ENCODE results near the gene ANO2. TPM values are rescaled to one million over a fixed set of nuclear protein-coding genes. Genes with fewer than 3 reads are reported as not detected.

Gene ANO2
- total RNA-seq, 1 experiment from 2014 or later = not detected

DNA sequence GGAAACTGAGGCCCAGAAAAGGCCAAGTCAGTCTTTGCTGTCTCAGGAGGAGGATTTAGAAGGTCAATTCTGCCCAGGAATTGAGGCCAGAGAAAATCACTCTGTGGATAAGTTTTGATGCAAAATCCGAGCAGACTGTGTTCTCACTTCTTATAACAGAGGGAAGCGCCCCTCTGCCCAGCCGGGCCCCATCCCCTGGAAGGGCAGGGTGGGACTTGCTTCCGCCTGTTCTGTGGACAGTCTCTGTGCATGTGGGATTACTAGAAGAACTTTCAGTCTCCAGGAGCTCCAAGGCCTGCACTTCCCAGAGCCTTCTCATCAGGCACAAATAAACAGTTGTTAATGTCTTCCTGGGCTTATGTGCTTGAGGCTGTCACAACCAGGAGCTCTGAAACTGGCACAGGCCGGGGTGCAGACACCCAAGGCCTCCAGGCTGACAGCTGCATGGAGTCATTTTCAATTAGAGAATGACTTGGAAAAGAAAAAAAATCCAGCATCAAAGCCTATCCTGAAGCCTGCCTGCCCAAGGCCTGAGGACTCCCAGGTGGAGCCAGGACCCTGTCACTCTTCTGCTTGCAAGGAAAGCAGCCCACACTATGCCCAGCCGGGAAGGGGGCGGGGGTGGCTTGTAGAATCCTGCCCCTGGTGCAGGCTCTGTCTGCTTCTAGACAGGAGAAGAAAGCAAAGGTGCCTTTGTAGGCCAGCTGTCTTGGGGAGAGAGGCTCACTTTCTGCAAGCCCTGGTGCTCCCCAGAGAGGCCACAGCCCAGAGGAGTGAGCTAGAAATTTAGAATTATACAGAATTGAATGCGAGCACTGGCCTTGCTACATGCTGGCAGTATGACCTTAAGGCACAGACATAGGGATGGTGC lies 428.5 kb downstream of the ANO2 start:
- Histone ChIP-seq H2AFZ (ENCODE audit: low read length) (no peak overlapping the region), H3K9ac (ENCODE audit: low read length) (no peak overlapping the region), H3K4me3 (ENCODE audit: low read length) (no peak overlapping the region), H3K9me3 (ENCODE audit: low read length) (no peaks in the 10 kb centered on the region), H3K79me2 (ENCODE audit: low read length) (no peaks in the 10 kb centered on the region), H3K4me1 (ENCODE audit: low read length) (no peaks in the 10 kb centered on the region), H3K36me3 (ENCODE audit: insufficient read depth, low read length) (no peaks in the 10 kb centered on the region), H3K27ac (ENCODE audit: low read length) (no peak overlapping the region), H3K9me2 (replicated peaks; ENCODE audit: insufficient read depth, low read length) (no peaks in the 10 kb centered on the region), H3K27me3 (ENCODE audit: low read length) (no peaks in the 10 kb centered on the region), H3K4me2 (ENCODE audit: low read depth, low read length, poor library complexity, severe bottlenecking) (no peak overlapping the region), H4K20me1 (ENCODE audit: insufficient read depth, low read depth, low read length) (no peaks in the 10 kb centered on the region)
- DNase-seq = no peak

DNA sequence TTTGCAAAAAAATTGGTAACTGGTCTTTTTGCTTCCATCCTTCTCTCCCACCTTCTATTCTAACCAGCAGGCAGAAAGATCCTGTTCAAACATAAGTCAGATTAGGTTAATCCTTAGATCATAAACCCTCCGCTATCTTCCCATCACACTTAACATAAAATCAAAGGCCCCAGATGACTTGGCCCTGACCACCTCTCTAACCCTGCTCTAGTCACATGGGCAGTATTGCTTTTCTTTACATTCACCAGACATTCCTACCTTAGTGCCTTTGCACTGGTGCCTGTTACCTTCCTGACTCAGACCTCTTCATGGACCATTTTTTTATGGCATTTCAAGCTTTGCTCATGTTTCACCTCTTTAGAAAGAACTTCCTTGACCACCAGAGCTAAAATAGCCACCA lies 429.6 kb downstream of the ANO2 start:
- DNase-seq = no peak
- no peaks in the 10 kb centered on the region for H4K20me1 ChIP-seq (ENCODE audit: insufficient read depth, low read depth, low read length)
- no peaks in the 10 kb centered on the region for H3K9me3 ChIP-seq (ENCODE audit: low read length)
- H3K36me3 ChIP-seq (ENCODE audit: insufficient read depth, low read length) = no peaks in the 10 kb centered on the region
- no peak overlapping the region for H3K4me2 ChIP-seq (ENCODE audit: low read depth, low read length, poor library complexity, severe bottlenecking)
- H3K4me1 ChIP-seq (ENCODE audit: low read length) = no peaks in the 10 kb centered on the region
- no peak overlapping the region for H3K9ac ChIP-seq (ENCODE audit: low read length)
- no peak overlapping the region for H3K4me3 ChIP-seq (ENCODE audit: low read length)
- no peak overlapping the region for H3K27ac ChIP-seq (ENCODE audit: low read length)
- H3K9me2 ChIP-seq (replicated peaks; ENCODE audit: insufficient read depth, low read length) = no peaks in the 10 kb centered on the region
- H3K79me2 ChIP-seq (ENCODE audit: low read length) = no peaks in the 10 kb centered on the region
- H3K27me3 ChIP-seq (ENCODE audit: low read length) = no peaks in the 10 kb centered on the region
- H2AFZ ChIP-seq (ENCODE audit: low read length) = no peak overlapping the region

DNA sequence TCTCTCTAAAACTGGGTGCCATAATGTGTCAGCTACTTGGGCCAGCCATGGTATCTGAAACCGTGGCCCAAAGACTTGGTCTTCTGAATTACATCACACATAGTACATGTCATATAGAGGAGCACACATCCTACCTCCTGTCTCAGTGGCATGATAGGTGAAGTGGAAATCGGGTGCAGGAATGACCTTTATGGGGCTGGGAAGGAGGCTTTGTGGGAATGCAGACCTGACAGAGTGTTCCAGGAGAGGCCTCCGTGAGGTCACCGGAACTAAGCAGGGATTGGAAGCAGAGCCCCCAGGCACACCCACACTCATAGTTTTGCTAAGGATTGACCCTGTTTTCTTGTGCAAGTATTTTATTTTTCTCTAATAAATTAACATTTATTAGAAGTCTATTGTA lies 430.5 kb downstream of the ANO2 start:
- no peak overlapping the region for H3K9ac ChIP-seq (ENCODE audit: low read length)
- no peak for DNase-seq
- H4K20me1 ChIP-seq (ENCODE audit: insufficient read depth, low read depth, low read length) = no peaks in the 10 kb centered on the region
- H3K9me3 ChIP-seq (ENCODE audit: low read length) = no peaks in the 10 kb centered on the region
- no peaks in the 10 kb centered on the region for H3K36me3 ChIP-seq (ENCODE audit: insufficient read depth, low read length)
- H3K9me2 ChIP-seq (replicated peaks; ENCODE audit: insufficient read depth, low read length) = no peaks in the 10 kb centered on the region
- no peaks in the 10 kb centered on the region for H3K79me2 ChIP-seq (ENCODE audit: low read length)
- H3K4me3 ChIP-seq (ENCODE audit: low read length) = no peak overlapping the region
- no peak overlapping the region for H3K4me2 ChIP-seq (ENCODE audit: low read depth, low read length, poor library complexity, severe bottlenecking)
- H2AFZ ChIP-seq (ENCODE audit: low read length) = no peak overlapping the region
- H3K27me3 ChIP-seq (ENCODE audit: low read length) = no peaks in the 10 kb centered on the region
- no peaks in the 10 kb centered on the region for H3K4me1 ChIP-seq (ENCODE audit: low read length)
- H3K27ac ChIP-seq (ENCODE audit: low read length) = no peak overlapping the region

DNA sequence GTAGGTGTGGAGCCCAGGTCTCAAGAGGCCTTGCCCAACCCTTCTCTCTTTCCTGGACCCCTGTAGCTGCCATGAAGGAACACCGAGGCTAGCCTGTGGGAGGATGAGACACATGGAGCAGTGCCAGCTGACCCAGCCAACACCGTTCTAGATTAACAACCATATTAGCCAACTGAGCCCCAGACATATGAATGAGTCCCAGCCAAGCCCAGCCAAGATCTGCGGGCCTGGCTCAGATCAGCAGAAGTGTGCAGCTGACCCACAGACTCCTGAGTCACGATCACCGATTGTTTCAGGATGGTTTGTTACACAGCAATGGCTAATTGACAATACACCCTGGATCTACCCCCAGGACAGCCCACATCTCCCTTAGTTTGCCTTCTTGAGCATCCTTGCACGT lies 431.0 kb downstream of the ANO2 start:
- Histone ChIP-seq H3K4me1 (ENCODE audit: low read length) (no peaks in the 10 kb centered on the region), H3K9me2 (replicated peaks; ENCODE audit: insufficient read depth, low read length) (no peaks in the 10 kb centered on the region), H4K20me1 (ENCODE audit: insufficient read depth, low read depth, low read length) (no peaks in the 10 kb centered on the region), H3K9ac (ENCODE audit: low read length) (no peak overlapping the region), H3K27me3 (ENCODE audit: low read length) (no peaks in the 10 kb centered on the region), H3K4me3 (ENCODE audit: low read length) (no peak overlapping the region), H3K36me3 (ENCODE audit: insufficient read depth, low read length) (no peaks in the 10 kb centered on the region), H2AFZ (ENCODE audit: low read length) (no peak overlapping the region), H3K9me3 (ENCODE audit: low read length) (no peaks in the 10 kb centered on the region), H3K27ac (ENCODE audit: low read length) (no peak overlapping the region), H3K79me2 (ENCODE audit: low read length) (no peaks in the 10 kb centered on the region), H3K4me2 (ENCODE audit: low read depth, low read length, poor library complexity, severe bottlenecking) (no peak overlapping the region)
- DNase-seq = no peak

DNA sequence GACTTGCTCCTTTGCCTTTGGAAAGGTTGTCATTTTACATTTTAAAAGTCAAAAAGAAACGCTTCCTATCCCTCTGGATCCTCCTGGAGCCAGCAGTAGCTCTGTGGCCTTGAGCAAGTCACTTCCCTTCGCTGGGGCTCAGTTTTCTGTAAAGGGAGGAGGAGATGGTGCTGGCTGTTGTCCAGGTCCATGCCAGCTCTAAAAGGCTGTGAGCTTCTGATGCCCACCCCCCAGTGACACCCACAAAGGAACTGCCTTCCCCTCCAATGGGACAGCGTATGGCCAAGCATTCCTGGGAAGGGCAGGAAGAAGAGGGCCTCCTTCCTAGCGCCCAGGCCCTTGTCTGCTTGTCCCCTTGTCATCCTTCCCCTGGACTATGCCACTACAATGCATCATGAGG lies 431.7 kb downstream of the ANO2 start:
- H3K27me3 ChIP-seq (ENCODE audit: low read length) = no peaks in the 10 kb centered on the region
- H3K9me3 ChIP-seq (ENCODE audit: low read length) = no peaks in the 10 kb centered on the region
- no peak for DNase-seq
- no peaks in the 10 kb centered on the region for H3K79me2 ChIP-seq (ENCODE audit: low read length)
- no peak overlapping the region for H2AFZ ChIP-seq (ENCODE audit: low read length)
- H3K4me2 ChIP-seq (ENCODE audit: low read depth, low read length, poor library complexity, severe bottlenecking) = no peak overlapping the region
- H3K4me1 ChIP-seq (ENCODE audit: low read length) = no peaks in the 10 kb centered on the region
- no peaks in the 10 kb centered on the region for H3K36me3 ChIP-seq (ENCODE audit: insufficient read depth, low read length)
- H3K27ac ChIP-seq (ENCODE audit: low read length) = no peak overlapping the region
- no peaks in the 10 kb centered on the region for H4K20me1 ChIP-seq (ENCODE audit: insufficient read depth, low read depth, low read length)
- no peaks in the 10 kb centered on the region for H3K9me2 ChIP-seq (replicated peaks; ENCODE audit: insufficient read depth, low read length)
- H3K9ac ChIP-seq (ENCODE audit: low read length) = no peak overlapping the region
- no peak overlapping the region for H3K4me3 ChIP-seq (ENCODE audit: low read length)

Small RNA genes lying within 50 kb of the gene (small RNA-seq; reads per million reads assigned to genes)
- not detected for gene AC137627.1

Other genes with a start within 250 kb of the ANO2 start
- gene VWF, start 179.4 kb upstream of the ANO2 start, total RNA-seq (2014; rRNA removed; shearing (Covaris generic); ENCODE audit: low replicate concordance) = not detected in 2 replicates